Stomach smooth muscle (tissue), 2 donors: ENCODE results near the gene CNTN5.

Experiments
- H3K27ac ChIP-seq: one replicate; pipeline ENCODE4 v1.7.0; 2013; ENCODE audit warnings: mild to moderate bottlenecking, low read length, inconsistent platforms
- H3K27me3 ChIP-seq, 2 donors: one replicate each; pipeline ENCODE4 v1.7.0; 2013; ENCODE audit warnings: low read length in 2 of 2; ENCODE audit not compliant: insufficient read depth in 2 of 2, control insufficient read depth in 1 of 2
- H3K36me3 ChIP-seq, 2 donors: one replicate each; pipeline ENCODE4 v1.7.0; 2013; ENCODE audit warnings: low read length in 2 of 2; ENCODE audit not compliant: control insufficient read depth in 2 of 2, insufficient read depth in 2 of 2
- H3K4me1 ChIP-seq: one replicate; pipeline ENCODE4 v1.7.0; 2013; ENCODE audit warnings: low read length; ENCODE audit not compliant: control insufficient read depth, insufficient read depth
- H3K4me3 ChIP-seq, 2 donors: one replicate each; pipeline ENCODE4 v1.7.0; 2013; ENCODE audit warnings: low read length in 2 of 2
- H3K9ac ChIP-seq, 2 donors: one replicate each; pipeline ENCODE4 v1.7.0; 2013; ENCODE audit warnings: low read length in 2 of 2, mild to moderate bottlenecking in 1 of 2
- H3K9me3 ChIP-seq, 2 donors: one replicate each; pipeline ENCODE4 v1.7.0; 2013; ENCODE audit warnings: low read length in 2 of 2; ENCODE audit not compliant: control insufficient read depth in 2 of 2
- donor health status: healthy.
- donor health status: Pancreatic carcinoma.

Gene CNTN5

DNA sequence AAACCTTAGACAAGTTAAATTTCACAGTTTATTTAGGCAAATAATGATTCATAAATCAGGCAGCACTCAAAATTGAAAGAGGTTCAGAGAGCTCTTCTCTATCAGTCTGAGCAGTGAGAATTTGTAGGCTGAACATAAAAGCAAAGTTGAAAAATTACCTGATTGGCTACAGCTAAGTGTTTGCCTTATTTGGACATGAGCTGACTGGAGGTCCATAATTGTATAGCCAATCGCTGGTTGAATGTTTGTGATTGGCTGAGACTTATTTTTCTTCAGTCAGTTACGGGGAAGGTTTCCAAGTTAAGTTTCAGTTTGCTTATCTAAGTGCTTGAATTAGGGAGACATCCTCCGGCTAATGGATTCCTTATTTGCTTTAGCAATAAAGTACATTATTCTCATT lies 527.5 kb downstream of the CNTN5 start:
- H3K27ac ChIP-seq = no peak overlapping the region
- no peak overlapping the region for H3K4me3 ChIP-seq
- H3K27me3 ChIP-seq = no peaks in the 10 kb centered on the region
- H3K9me3 ChIP-seq = peaks cover 0 to 2% of the 10 kb centered on the region in 2 donors
- no peaks in the 10 kb centered on the region for H3K36me3 ChIP-seq
- no peaks in the 10 kb centered on the region for H3K4me1 ChIP-seq
- H3K9ac ChIP-seq = no peak overlapping the region

DNA sequence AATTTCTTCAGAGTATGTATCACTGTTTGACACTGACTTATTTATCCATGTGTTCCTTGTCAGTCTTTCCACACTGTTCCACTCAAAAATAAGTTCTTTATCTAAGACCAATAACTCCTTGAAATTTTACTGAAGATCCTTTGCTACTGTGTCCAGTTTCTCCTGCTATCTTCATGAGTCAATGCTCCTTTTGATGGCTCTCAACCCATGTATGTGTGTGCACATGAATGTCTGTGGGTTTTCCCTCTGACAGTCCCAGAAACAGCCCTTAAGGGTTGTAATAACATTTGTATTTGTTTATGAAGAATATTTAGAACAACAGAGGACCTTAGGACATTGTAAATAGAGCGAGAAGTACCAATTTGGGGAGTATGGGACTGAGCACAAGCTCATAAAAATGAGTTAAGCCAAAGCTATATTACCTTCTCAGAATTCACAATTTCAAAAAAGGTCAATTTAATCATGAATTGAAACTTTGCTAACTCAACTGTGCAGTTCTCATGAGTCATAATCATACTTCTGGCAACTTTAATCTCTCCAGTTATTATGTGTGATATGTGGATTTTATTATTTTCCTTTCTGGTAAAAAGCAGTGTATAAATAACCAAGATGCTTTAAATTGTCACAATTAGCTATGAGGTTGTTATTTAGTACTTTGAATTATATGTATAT lies 533.6 kb downstream of the CNTN5 start:
- no peaks in the 10 kb centered on the region for H3K36me3 ChIP-seq
- no peaks in the 10 kb centered on the region for H3K9me3 ChIP-seq
- H3K27me3 ChIP-seq = no peaks in the 10 kb centered on the region
- no peaks in the 10 kb centered on the region for H3K4me1 ChIP-seq
- no peak overlapping the region for H3K27ac ChIP-seq
- H3K4me3 ChIP-seq = no peak overlapping the region
- no peak overlapping the region for H3K9ac ChIP-seq

DNA sequence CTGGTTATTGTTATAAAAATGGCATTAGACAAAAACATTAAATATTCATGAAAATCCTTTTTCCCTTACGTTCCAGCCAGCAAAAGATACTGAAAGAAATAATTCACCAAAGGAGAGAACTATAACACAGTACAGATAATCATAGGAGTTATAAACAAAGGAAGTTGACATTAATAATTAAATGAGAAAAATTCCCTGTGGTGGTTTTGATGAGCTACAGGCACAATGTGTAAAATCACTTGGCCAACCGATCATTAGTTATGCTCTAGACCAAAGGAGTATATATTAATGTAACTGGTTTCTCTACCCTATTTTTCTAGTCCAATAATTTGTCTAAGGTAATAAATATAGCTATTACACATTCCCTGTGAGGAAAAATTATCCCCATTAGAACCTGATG lies 534.7 kb downstream of the CNTN5 start:
- Histone ChIP-seq H3K27ac (no peak overlapping the region), H3K27me3 (no peaks in the 10 kb centered on the region), H3K4me1 (no peaks in the 10 kb centered on the region), H3K4me3 (no peak overlapping the region), H3K9ac (no peak overlapping the region), H3K36me3 (no peaks in the 10 kb centered on the region), H3K9me3 (no peaks in the 10 kb centered on the region)

DNA sequence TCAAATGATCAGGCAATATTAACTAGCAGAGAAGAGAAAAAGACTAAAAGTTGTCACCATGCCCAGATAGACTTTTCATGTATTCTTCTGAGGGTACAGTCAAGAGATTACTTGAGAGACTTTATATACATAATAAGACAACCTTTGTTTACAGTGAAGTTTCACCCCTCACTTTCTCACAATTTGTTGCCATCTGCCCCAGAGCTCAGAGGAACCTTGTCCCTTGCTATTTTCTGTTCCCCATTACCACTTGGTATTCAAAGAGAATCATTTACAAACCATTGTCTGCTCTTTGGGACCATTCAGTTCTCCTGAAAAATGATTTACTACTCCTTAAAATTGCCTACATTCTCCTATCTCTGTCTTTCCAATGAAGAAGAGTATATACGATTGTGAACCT lies 544.6 kb downstream of the CNTN5 start:
- Histone ChIP-seq H3K4me1 (no peaks in the 10 kb centered on the region), H3K27ac (no peak overlapping the region), H3K9me3 (no peaks in the 10 kb centered on the region), H3K4me3 (no peak overlapping the region), H3K36me3 (no peaks in the 10 kb centered on the region), H3K27me3 (no peaks in the 10 kb centered on the region), H3K9ac (no peak overlapping the region)

DNA sequence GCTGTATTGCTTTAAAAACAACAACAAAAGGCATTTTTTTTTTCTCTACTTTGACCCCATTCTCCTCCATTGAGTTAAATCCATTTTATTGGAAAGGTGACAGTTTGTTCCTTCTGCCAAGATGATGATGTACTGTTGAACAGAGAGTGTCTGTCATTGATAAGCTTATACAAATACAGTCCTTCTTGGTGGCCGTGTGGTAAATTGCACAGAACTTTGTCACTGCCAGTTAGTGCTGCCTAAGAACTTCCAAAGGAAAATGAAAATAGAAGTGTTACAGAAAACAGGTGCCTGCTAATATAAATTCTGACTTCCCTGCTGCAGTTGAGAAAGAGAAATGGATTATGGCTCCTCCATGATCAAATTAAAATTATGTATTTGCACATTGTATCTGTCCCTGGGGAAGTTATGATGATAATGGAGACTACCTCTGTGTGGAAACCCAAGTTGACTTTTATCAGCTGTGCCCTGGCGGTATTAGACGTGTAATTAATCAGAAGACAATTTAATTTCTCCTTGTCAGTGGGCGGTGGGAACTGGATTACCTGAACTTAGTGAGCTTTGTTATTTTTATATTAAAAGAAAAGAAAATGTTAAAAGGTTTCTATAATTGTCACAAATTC lies 546.7 kb downstream of the CNTN5 start:
- H3K9me3 ChIP-seq = no peaks in the 10 kb centered on the region
- no peak overlapping the region for H3K27ac ChIP-seq
- H3K27me3 ChIP-seq = no peaks in the 10 kb centered on the region
- no peak overlapping the region for H3K9ac ChIP-seq
- no peaks in the 10 kb centered on the region for H3K36me3 ChIP-seq
- no peak overlapping the region for H3K4me3 ChIP-seq
- H3K4me1 ChIP-seq = no peaks in the 10 kb centered on the region

DNA sequence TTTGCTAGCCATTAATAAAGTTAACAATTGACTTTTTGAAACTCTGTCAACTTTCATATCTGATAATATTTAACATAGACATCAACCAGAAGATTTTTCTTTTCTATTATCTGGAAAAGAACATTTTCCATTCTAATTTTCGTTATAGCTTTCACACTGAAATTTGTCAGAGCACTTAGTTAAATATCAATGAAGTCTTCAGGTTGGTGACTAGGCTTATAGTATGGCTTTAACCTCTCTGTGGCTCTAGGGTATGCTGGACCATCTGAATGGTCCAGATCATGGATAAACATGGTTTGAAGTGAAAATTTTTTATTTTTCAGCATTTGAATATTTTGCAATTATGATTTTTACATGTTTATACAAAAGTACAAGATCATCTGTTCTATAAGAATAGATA lies 548.1 kb downstream of the CNTN5 start:
- Histone ChIP-seq H3K9me3 (no peaks in the 10 kb centered on the region), H3K9ac (no peak overlapping the region), H3K27ac (no peak overlapping the region), H3K4me1 (no peaks in the 10 kb centered on the region), H3K4me3 (no peak overlapping the region), H3K36me3 (no peaks in the 10 kb centered on the region), H3K27me3 (no peaks in the 10 kb centered on the region)

DNA sequence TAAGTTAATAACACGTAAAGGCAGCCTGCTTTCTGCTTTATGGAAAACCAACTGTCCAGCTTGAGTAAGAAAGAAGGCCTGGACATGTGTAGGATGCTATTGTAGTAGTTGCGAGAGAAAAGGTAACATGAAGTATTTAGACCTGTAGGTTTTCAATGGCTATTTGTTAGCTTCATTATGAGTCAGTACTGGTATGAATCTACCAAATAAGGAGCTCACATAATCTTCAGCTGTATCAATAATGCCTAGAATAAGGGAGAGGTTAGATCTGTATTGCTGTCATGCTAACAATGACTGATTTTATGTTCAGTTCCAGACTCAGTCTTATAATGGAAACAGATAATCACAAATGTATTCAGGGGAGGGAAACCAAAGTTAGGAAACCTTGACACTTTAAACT lies 550.3 kb downstream of the CNTN5 start:
- Histone ChIP-seq H3K27ac (no peak overlapping the region), H3K36me3 (no peaks in the 10 kb centered on the region), H3K9me3 (no peaks in the 10 kb centered on the region), H3K27me3 (no peaks in the 10 kb centered on the region), H3K4me3 (no peak overlapping the region), H3K9ac (no peak overlapping the region), H3K4me1 (no peaks in the 10 kb centered on the region)

DNA sequence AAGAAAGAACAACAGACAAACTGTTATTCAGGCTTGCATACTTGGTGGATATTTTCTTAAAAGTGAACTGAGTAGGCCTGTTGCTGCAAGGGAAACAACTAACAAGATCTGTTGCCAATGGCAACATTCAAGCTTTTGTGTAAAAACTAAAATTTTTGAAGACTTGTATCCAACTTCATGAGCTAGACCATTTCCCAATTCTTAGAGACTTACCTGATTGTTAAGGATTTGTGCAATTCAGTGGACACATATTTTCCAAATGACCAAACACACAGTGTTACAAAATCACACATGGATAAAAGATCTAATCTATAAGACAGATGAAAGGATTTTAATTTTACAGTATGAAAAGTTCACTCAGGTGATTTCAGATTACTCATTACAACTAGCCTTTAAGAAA lies 564.1 kb downstream of the CNTN5 start:
- Histone ChIP-seq H3K9ac (no peak overlapping the region), H3K27me3 (no peaks in the 10 kb centered on the region), H3K4me1 (no peaks in the 10 kb centered on the region), H3K27ac (no peak overlapping the region), H3K36me3 (no peaks in the 10 kb centered on the region), H3K4me3 (no peak overlapping the region), H3K9me3 (no peaks in the 10 kb centered on the region)

DNA sequence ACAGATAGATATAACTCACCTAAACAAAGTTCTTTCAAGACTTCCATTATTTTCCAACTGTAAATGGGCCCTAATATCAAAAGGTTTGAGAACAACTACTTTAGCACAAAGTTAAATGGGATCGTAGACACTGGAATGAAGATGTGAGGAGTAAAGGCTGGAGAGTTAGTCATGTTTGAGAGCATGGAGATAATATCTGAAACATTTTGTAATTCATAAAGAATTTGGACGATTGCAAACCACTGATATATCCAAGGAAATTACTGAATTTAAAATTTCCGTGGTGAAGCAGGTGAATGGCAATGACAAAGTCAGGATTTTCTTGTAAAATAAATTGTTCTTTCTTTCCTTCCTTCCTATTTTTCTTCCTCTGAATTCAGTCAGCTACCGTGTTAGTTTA lies 564.9 kb downstream of the CNTN5 start:
- Histone ChIP-seq H3K4me1 (no peaks in the 10 kb centered on the region), H3K27me3 (no peaks in the 10 kb centered on the region), H3K4me3 (no peak overlapping the region), H3K36me3 (no peaks in the 10 kb centered on the region), H3K9ac (no peak overlapping the region), H3K9me3 (no peaks in the 10 kb centered on the region), H3K27ac (no peak overlapping the region)

DNA sequence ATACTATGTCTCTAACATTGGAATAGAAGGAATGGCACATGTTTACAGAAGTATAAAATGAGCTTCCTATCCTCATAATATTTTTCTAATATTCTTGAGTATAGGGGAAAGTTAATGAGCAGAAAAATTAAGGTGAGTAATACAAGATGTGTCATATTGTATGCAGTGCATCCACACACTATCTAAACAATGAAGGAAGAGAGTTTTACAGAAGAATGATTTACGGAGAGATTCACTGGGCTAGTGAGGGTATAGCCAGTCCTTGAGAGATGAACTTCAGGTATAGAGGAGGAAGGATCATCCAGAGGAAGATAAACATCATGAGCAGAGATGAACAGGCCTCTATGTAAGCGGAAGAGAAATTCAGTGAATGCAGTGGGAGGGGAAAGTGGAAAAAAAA lies 569.0 kb downstream of the CNTN5 start:
- Histone ChIP-seq H3K9me3 (no peaks in the 10 kb centered on the region), H3K9ac (no peak overlapping the region), H3K27ac (no peak overlapping the region), H3K4me1 (no peaks in the 10 kb centered on the region), H3K27me3 (no peaks in the 10 kb centered on the region), H3K4me3 (no peak overlapping the region), H3K36me3 (no peaks in the 10 kb centered on the region)

DNA sequence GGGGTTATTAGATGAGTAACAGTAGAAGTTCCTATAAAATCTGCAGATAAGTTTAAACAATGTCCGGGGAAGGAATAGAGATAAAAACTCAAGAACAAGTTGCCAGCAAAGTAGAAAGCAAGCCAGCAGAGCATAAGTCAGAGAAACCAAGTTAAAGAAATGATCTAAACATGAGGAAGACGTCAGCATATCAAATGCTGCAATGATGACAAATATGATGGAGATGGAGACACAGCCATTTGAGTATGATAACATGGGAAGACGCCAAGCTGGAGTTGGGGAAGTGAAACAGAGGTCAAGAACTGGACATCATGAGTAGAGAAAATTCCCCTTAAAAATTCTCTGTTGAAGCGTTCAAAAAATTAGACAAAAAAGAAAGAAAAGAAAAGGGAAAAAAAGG lies 571.5 kb downstream of the CNTN5 start:
- Histone ChIP-seq H3K36me3 (no peaks in the 10 kb centered on the region), H3K4me3 (no peak overlapping the region), H3K27me3 (no peaks in the 10 kb centered on the region), H3K27ac (no peak overlapping the region), H3K4me1 (no peaks in the 10 kb centered on the region), H3K9me3 (no peaks in the 10 kb centered on the region), H3K9ac (no peak overlapping the region)
